Endometrium (tissue), 2 donors: ENCODE results near the gene CRYBA1.
"Not testable (repeated sequence)": the region's sequence is repeated elsewhere in the genome, so short reads cannot be mapped to it uniquely, and the experiment has no call there.

Source experiments
- FAIRE-seq: peaks from 2 replicates; lab custom pipeline; 2012; peaks lifted over from hg19 to GRCh38; lab: Jason Lieb, UNC
- donor health status: control.
- donor health status: control.

The CRYBA1 gene

DNA sequence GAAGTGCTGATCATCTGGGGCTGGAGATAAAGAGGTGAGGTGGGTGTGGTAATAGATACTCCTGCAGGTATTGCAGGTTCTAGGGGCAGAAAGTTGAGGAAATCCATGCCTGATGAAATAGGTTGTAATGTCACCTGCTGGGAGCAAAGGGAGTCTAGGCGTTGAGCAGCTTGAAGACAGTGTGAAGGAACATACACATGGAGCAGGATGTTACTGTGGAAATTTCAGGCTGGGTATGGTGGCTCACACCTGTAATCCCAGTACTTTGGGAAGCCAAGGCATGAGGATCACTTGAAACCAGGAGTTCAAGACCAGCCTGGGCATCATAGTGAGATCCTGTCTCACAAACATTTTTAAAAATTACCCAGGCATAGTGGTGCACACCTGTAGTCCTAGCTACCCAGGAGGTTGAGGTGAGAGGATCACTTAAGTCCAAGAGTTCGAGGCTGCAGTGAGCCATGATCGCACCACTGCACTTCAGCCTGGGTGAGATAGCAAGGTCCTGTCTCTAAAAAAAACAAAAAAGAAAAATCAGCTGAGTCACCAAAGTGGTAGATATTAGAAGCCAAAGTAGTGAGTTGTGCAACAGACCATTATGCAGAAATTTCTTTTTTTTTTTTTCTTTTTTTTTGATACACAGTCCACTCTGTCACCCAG is 9.1 kb upstream of the CRYBA1 start:
- FAIRE-seq = no peak

DNA sequence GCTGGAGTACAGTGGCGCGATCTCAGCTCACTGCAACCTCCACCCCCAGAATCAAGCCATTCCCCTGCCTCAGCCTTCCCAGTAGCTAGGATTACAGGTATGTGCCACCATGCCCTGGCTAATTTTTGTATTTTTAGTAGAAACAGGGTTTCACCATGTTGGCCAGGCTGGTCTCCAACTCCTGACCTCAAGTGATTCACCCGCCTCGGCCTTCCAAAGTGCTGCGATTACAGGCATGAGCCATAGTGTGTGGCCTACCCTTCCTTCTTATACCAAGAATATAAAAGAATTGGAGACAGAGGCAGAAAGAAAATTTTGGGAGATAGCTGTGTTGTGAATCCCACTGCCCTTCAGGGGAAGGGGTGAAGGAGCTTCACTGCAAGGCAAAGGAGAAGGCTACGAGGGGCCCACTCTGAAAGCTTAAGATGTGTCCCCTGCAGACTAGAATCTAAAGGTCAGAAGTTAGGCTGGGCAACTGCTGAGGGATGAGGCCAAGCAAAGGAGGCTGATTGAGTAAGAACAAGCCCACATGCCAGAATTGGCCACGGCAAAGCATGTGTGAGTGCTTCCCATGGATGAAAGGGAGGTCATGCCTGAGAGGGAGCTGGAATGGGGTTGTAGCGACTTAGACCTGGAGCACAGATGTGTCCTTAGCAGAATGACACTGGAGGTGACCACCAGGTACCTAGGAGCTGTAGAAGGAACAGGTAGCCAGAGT is 8.4 kb upstream of the CRYBA1 start:
- FAIRE-seq = no peak

DNA sequence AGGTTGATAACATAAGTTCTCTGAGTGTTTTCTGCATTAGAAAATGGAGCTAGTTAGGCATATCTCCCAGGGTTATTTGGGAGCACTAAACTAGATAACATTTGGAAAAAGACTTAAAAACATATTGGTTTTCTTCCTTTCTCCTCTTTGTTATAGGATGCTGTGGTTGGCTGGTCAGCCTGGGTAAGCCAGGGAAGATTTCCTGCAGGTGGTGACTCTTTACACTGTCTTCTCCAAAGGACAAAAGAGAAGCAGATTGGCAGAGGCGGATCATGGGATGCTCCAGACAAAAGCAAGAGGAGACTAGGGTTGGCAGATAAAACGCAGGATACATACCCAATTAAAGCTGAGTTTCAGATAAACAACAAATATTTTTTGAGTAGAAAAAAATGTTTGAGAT is 6.2 kb upstream of the CRYBA1 start:
- FAIRE-seq = no peak

DNA sequence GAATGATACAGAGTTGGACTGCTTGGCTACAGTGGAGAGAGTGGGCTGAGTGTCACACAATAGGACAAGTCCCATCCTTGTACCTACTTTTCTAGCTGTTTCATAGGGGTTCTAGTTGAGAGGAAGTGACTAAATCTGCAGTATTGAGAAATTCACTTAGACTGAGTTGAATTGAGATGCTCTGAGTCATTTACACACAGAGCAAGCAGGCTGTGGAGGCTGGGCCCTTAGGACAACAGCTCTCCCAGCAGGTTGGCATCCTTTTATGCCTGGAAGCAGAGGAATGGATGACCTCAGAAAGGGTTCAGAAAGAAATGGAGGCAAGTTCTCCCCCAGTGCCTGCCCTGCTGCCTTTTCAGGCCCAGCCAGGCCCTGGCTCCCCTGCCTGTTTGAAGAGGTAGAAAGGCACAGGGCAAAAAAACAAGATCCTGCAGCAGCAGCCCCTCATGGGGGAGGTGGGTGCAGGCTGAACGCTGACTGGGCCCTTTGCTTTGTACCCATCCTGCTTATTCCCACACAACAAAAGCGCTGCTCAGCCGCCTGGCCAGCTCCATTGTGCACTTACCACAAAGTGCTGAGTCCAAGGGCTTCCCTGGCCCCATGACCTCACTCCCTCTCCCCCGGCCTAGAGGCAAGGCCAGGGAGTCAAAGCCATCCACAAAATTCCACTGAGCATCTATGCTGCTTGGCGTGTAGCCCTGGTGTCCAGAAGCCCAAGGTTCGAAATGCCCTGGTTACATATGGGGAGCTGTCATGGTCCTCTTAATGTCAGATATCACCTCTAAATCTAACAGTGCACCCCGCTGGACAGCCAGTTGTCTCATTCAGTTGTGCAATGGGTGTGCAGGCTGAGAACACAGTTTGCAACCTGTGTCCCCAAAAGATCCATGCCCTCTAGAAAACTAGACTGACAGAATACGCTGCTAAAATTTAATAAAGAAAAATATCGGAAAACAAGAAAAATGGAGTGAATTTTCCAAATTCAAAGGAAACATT is 5.4 kb upstream of the CRYBA1 start:
- no peak for FAIRE-seq

DNA sequence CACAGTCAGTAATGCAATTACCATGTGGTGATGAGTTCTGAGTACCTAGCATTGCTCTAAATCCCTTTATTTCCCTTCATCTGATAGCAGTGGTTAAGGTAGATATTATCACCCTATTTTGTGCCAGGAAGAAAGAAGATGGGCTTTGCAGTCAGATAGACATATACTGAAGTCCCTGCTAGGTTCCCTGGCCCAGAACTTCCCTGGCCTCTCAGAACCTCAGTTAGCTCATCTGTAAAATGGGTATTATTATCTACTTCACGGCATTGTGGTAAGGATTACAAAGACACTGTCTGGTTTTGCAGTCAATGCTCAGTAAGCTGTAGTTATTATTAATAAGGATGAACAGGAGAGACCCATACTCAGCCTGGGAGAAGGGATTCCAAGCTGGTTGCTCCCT is 4.6 kb upstream of the CRYBA1 start:
- FAIRE-seq = no peak

DNA sequence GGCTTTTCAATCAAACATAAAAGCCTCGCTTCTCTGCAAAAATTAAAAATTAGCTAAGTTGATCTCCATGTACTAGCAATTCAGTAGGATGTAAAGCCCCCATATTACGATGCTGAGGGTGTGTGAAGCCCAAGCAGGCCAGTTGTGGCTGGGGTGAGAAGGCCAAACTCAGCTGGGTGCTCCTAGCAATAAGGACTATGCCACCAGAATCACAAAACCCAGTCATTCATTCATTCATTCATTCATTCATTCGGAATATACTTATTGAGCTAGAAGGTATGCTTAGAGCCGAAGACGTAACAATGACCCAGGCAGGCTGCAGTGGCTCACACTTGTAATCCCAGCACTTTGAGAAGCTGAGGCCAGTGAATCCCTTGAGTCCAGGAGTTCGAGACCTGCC is 3.9 kb upstream of the CRYBA1 start:
- FAIRE-seq = no peak

DNA sequence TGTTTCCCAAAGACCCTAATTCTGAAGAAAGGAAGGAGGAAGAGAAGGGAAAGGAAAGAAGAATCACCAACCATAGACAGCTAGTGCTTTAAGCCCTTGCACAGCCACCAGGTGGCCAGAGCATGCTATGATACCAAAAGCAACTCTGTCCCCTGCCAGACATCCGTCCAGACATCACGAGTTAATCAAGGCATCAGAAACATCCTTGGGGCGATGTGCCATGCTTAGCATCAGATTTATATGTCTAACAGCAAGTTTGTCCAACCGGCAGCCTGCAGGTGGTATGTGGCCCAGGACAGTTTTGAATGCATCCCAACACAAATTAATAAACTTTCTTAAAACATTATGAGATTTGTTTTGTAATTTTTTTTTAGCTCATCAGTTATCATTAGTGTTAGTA is 2.9 kb upstream of the CRYBA1 start:
- no peak for FAIRE-seq

DNA sequence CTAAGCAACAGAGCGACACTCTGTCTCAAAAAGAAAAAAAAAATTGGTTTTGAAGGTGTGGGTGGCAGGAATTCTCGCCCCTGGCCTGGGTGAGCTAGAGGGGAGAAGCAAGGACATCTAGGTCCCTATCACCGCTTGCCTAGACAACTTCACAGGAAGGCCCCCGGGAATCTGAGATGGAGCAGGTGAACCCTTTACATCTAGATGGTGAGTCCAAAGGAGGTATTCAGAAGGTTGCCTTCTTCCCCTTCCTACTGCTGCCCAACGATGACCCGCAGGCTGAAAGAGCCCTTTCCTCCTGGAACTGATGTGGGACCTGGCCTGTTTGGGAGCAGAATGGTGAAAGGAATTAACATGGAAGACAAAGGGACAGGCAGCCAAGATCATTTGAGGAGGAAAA is 1.3 kb upstream of the CRYBA1 start:
- no peak for FAIRE-seq

DNA sequence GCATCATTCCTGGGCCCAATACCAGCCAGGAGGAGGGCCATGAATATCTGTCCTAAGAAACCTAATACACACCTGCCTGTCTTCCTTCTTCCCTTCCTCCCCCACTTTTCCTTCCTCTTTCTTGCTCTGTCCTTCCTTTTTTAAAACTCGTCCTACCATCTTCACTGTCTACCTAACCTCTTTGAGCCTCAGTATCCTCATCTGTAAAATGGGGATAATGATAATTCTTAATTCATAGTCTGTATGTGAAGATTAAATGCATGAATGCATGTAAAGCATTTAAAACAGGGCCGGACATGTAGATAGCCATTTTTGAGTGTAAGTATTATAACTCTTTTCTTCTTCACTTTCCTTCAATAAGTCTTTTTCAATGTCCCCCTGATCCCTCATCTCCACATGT is 560 bp downstream of the CRYBA1 start:
- no peak for FAIRE-seq

DNA sequence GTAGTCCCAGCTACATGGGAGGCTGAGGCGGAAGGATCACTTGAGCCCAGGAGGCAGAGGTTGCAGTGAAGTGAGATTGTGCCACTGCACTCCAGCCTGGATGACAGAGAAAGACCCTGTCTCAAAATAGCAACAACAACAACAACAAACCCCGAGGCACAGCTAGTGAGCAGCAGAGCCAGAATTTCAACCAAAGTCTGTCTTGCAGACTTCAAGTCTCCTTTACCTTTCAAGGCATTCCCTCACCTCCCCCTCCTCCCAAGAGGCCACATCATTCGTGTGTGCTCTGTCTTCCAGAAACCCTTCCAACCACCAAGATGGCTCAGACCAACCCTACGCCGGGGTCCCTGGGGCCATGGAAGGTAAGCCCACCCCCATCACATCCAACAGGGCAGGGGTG is 2.2 kb downstream of the CRYBA1 start:
- no peak for FAIRE-seq

DNA sequence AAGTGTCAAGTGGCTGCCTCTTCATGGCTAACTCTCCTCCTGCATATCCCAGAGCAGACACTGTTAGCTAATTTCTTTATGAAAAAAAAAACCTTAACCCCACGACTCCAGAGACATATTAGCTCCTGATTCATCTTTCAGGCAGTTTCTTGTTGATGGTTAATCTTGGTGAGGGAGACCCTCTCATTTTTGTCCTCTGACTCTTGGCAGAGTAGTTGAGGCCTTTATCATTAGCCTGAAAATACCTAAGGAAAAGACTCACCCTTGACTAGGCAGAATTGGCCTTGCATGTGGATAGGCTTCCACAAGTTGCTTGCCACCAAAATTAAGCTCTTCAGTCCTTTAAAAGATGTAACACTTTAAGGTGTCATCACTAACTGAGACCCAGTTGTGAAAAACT is 4.0 kb downstream of the CRYBA1 start:
- no peak for FAIRE-seq

DNA sequence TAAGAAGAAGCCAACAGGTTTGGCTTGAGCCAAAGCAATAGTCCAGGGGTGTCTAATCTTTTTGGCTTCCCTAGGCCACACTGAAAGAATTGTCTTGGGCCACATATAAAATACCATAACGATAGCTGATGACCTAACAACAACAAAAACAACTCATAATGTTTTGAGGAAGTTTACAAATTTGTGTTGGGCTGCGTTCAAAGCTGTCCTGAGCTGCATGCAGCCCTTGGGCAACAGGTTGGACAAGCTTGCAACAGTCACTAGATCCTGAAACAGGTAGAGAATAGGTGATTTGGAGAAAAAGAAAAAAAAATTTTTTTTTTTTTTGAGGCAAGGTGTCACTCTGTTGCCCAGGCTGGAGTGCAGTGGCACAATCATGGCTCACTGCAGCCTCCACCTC is 4.5 kb downstream of the CRYBA1 start:
- no peak for FAIRE-seq

DNA sequence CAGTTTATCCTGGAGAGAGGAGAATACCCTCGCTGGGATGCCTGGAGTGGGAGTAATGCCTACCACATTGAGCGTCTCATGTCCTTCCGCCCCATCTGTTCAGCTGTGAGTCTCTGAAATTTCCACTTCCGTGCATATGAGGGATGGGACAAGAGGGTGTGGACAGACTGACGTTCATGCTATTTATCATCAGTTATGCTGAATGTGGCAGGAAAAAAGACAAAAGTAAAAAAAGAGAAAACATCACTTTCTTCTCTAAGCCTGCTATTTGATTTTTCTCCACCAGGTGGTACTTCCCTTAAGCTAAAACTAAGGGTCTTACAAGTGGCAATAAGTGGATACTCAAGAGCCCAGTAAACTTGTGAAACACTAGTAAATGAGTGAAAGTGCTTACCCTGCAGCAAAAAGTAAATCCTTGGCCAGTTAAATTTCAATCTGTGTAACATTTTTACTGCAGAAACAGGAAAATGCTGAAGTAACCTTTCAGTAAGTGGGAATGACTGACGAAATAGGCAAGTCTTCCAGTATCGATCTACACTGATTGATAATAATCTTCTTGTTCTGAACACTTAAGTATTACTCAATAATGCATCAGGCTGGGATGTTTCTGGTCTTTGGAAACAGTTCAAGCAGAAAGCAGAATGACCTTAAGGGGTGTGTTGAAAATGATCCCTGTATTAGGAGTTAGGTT is 5.6 kb downstream of the CRYBA1 start:
- FAIRE-seq = no peak

DNA sequence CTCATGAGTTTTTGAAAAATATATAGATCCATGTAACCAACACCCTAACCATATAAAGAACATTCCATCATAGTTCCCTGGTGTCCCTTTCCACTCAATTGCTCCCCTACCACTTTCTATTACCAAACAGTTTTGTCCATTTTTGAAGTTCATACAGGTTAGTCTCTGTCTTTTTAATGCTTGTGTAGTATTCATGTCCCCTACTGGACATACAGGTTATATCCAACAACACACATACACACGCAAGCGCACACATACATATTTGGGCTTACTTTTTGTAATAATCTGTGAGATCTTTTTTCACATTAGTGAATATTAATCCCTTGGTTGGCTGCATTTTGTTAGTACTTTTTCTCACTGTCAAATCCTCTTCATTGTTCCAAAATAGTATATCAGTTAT is 6.4 kb downstream of the CRYBA1 start:
- no peak for FAIRE-seq

DNA sequence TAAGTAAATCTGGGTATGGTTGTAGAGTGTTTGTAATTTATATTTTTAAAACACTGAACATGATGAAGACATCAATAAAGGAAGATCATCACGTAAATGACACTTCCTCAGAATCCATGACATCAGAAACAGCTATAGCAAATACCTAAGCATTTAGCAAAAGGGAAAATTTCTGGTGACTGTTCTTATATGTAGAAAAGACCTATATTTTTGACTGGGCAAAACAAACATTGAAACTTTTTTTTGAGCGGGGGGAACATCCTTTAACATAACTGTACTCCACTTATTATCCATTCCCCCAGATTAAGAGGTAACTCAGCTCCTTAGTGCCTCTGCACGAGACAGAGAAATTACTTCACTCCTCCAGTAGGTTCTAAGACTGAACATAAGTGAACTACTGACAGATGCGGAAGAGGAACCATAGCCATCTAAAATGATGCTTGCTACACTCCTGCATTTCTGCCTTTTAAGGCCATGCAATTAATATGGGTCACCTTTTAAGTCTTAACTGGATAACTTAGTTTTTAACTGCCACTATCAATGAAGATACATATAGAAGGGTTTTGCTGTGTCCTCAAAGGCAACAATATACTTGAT is 9.4 kb downstream of the CRYBA1 start:
- no peak for FAIRE-seq

DNA sequence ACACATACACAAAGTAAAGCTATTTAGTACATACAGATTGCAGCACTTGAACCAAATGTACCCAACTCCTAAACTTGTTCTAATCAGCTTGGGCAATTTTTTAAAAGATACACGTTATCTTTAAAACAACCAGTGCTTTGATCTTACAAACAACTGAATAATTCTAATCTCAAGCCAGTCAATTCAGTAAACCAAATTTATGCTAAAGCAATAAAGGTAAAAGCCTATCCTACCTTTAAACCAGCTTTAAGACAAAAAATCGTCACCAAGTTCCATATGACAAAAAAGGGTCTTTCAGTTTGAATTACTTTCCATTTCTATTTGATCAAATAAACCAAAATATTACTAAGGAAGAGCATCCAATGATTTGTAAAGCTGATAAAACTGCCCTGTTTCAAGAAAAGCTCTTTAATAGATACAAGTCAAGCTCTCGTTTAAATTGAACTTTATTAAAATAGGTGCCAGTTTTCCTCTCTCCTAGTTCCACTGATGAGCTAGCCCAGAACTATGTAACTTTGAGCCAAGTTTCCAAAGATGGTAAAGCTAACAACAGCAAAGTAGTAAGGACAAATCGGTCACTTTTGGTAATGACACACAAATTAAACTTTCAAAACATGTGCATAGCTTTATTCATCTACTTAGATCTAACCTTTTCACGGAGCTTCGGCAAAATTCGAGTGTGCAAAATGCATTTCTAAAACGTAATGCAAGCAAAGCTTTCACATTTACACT is 10.2 kb downstream of the CRYBA1 start:
- no peak for FAIRE-seq

DNA sequence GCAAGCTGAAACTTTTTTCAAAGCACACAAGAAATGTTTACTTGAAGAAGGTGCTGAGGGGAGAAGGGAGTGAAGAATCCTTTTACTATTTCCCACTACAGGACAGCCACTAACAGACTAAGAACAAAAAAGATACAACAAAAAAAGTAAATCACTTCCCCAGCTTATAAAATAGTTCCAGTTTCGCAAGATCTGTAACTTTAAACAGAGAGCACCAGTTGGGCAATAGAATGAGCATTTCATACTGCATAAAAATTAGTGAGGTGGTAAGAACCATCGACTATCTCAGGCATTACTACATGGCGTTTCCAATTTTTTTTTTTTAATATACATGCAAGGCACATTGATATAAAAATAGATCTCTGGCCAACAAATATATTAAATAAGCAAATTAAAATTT is 11.1 kb downstream of the CRYBA1 start:
- FAIRE-seq = no peak

DNA sequence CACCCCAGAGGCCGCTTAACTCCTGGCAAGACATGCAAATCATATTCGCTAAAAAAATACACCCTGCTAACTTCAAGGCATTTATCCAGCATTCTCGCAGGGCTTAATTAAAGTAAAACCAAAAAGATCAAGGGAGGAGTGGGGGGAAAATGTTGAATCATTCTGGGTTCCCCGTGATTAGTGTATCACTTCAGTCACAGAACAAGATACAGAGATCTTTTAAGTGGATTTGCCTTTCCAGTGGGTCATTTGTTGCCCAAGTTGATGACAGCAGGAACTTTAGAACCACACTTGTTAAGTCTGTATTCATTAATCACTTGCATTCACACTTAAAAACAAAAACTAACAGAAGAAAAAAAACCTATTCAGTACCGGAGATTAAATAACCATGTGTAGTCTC is 17.3 kb downstream of the CRYBA1 start:
- no peak for FAIRE-seq

DNA sequence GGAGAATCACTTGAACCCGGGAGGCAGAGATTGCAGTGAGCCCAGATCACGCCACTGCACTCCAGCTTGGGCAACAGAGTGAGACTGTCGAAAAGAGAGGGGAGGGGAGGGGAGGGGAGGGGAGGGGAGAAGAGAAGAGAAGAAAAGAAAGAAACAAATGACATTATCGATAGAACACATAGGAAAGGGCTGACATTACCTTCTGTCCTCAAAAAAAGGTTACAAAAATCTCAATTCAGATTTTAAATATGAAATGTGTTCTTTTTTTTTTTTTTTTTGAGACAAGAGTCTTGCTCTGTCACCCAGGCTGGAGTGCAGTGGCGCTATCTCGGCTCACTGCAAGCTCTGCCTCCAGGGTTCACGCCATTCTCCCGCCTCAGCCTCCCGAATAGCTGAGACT is 25.3 kb downstream of the CRYBA1 start:
- FAIRE-seq = not testable (repeated sequence)

DNA sequence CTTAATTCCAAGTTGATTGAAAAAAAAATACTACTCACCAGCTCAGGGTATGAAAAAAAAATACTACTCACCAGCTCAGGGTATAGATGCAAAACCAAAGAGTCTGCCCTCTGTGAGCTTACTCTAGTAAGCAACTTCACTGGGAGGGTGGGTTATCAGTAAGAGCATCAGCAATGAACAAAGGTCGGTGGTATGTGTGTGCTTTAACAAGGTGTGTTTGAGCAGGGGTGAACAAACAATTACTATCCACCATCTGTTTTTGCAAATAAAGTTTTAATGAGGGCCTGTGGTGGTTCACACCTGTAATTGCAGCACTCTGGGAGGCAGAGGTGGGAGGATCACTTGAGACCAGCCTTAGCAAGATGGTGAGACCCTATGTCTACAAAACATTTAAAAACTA is 27.3 kb downstream of the CRYBA1 start:
- no peak for FAIRE-seq

DNA sequence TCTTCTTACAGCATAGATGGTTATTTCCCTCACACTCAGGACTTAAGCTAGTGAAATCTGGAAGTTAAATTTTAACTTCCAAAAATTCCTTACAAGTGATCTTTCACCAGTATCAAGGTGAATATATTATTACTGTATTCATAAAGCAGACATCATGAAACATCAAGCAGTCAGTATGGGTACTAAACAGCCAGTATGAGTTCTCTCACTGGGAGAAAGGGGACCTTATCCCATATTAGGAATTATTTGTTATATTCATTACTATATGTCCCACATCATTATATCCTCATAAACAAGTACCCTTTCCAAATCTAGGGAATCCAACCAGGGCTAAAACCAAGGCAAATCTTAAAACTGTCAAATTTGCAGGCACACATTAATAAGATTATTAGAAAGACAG is 32.0 kb downstream of the CRYBA1 start:
- FAIRE-seq = no peak
